ENCODE data around the gene CELF5. TPM values are rescaled to one million over a fixed set of nuclear protein-coding genes. Genes with fewer than 3 reads are reported as not detected.

Gene CELF5
- total RNA-seq, 1 experiment from 2014 or later, result 1.2 TPM

- CTCF ChIA-PET, result interaction anchor here (0.6 kb wide), 2 partner anchors 44 to 200 kb away, joined by 5 to 11 read pairs; no protein-coding TSS in a partner anchor
- no peak overlapping the region for H3K27ac ChIP-seq (ENCODE audit: low read length)
- no TSS peak for BruUV-seq (replicated peaks)
- no peaks in the 10 kb centered on the region for H3K27me3 ChIP-seq (ENCODE audit: control insufficient read depth, insufficient read depth, low read length)
- no peaks in the 10 kb centered on the region for H3K9me3 ChIP-seq (ENCODE audit: control insufficient read depth, insufficient read depth, low read depth, low read length)
- H3K36me3 ChIP-seq (ENCODE audit: control insufficient read depth, insufficient read depth, low read length), result no peaks in the 10 kb centered on the region
- DNase-seq (ENCODE audit: low read depth, low spot score) (no peak), ATAC-seq (no peak)
- peaks cover 3% of the 10 kb centered on the region; the same call in 1 of the 2 replicates for H3K4me1 ChIP-seq (ENCODE audit: control insufficient read depth, insufficient read depth, low read length)
- TF ChIP-seq, protein P1, sequence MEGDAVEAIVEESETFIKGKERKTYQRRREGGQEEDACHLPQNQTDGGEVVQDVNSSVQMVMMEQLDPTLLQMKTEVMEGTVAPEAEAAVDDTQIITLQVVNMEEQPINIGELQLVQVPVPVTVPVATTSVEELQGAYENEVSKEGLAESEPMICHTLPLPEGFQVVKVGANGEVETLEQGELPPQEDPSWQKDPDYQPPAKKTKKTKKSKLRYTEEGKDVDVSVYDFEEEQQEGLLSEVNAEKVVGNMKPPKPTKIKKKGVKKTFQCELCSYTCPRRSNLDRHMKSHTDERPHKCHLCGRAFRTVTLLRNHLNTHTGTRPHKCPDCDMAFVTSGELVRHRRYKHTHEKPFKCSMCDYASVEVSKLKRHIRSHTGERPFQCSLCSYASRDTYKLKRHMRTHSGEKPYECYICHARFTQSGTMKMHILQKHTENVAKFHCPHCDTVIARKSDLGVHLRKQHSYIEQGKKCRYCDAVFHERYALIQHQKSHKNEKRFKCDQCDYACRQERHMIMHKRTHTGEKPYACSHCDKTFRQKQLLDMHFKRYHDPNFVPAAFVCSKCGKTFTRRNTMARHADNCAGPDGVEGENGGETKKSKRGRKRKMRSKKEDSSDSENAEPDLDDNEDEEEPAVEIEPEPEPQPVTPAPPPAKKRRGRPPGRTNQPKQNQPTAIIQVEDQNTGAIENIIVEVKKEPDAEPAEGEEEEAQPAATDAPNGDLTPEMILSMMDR (IDR thresholded peaks at IDR 0.05), result no peak
- no peak for TF ChIP-seq POLR2AphosphoS5 (IDR thresholded peaks at IDR 0.05; ENCODE audit: low read depth, low read length)
- no peak for TF ChIP-seq TCF7L2 (IDR thresholded peaks at IDR 0.05; ENCODE audit: low read depth, low read length)
- TF ChIP-seq, protein P2, sequence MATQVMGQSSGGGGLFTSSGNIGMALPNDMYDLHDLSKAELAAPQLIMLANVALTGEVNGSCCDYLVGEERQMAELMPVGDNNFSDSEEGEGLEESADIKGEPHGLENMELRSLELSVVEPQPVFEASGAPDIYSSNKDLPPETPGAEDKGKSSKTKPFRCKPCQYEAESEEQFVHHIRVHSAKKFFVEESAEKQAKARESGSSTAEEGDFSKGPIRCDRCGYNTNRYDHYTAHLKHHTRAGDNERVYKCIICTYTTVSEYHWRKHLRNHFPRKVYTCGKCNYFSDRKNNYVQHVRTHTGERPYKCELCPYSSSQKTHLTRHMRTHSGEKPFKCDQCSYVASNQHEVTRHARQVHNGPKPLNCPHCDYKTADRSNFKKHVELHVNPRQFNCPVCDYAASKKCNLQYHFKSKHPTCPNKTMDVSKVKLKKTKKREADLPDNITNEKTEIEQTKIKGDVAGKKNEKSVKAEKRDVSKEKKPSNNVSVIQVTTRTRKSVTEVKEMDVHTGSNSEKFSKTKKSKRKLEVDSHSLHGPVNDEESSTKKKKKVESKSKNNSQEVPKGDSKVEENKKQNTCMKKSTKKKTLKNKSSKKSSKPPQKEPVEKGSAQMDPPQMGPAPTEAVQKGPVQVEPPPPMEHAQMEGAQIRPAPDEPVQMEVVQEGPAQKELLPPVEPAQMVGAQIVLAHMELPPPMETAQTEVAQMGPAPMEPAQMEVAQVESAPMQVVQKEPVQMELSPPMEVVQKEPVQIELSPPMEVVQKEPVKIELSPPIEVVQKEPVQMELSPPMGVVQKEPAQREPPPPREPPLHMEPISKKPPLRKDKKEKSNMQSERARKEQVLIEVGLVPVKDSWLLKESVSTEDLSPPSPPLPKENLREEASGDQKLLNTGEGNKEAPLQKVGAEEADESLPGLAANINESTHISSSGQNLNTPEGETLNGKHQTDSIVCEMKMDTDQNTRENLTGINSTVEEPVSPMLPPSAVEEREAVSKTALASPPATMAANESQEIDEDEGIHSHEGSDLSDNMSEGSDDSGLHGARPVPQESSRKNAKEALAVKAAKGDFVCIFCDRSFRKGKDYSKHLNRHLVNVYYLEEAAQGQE (IDR thresholded peaks at IDR 0.05; ENCODE audit: insufficient read depth in 1 of 2, low read depth in 2 of 2, low read length in 1 of 2), result no peak
- no peak for TF ChIP-seq SIN3A (IDR thresholded peaks at IDR 0.05; ENCODE audit: borderline replicate concordance, insufficient read depth, low read depth, low read length)
- intact Hi-C loops (cut with micrococcal nuclease; ENCODE audit: unreplicated experiment), result no loop called here
- POLR2A ChIA-PET, result interaction anchor here (0.6 kb wide), 1 partner anchor 221 kb away, joined by 6 read pairs; the partner anchor contains the start of gene DOHH
- in situ Hi-C loops (cut with HindIII; ENCODE audit: low pct_unique_long_range_greater_than_20kb, low sequenced_read_pairs), result no loop called here
- H3K4me3 ChIP-seq (ENCODE audit: low read depth in 2 of 2, low read length in 2 of 2), result no peak overlapping the region
Measured at GRCh38 chr19:3279306-3279705, 54.8 kb downstream of the CELF5 start.

DNA sequence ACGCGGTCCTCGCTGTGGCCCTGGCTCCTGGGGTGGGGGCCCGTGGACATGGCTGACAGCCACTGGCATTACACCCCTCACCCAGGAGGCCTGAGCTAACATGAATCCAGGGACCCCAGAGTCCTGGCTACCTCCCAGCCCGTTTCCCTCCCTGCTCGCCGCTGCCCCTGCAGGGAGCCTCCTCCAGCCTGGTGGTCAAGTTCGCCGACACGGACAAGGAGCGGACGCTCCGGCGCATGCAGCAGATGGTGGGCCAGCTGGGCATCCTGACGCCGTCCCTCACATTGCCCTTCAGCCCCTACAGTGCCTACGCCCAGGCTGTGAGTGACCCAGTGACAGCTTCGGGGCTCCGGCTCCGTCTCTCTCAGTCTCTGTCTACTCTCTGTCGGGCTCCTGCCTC, 56.6 kb downstream of the CELF5 start:
- CTCF ChIA-PET, result no interaction called here

More for the DNA sequence above, 56.6 kb downstream of the CELF5 start:
- H3K9me3 ChIP-seq (ENCODE audit: control insufficient read depth, insufficient read depth, low read depth, low read length), result no peaks in the 10 kb centered on the region
- H3K4me3 ChIP-seq (ENCODE audit: low read depth in 2 of 2, low read length in 2 of 2), result no peak overlapping the region
- no peaks in the 10 kb centered on the region for H3K27me3 ChIP-seq (ENCODE audit: control insufficient read depth, insufficient read depth, low read length)
- no peak for DNase-seq (ENCODE audit: low read depth, low spot score)
- no peaks in the 10 kb centered on the region for H3K36me3 ChIP-seq (ENCODE audit: control insufficient read depth, insufficient read depth, low read length)
- in situ Hi-C loops (cut with HindIII; ENCODE audit: low pct_unique_long_range_greater_than_20kb, low sequenced_read_pairs), result no loop called here
- no TSS peak for BruUV-seq (replicated peaks)
- POLR2A ChIA-PET, result no interaction called here
- intact Hi-C loops (cut with micrococcal nuclease; ENCODE audit: unreplicated experiment), result no loop called here
- H3K27ac ChIP-seq (ENCODE audit: low read length), result no peak overlapping the region
- no peak for ATAC-seq
- no peaks in the 10 kb centered on the region for H3K4me1 ChIP-seq (ENCODE audit: control insufficient read depth, insufficient read depth, low read length)
- TF ChIP-seq, protein P2 (IDR thresholded peaks at IDR 0.05; ENCODE audit: insufficient read depth in 1 of 2, low read depth in 2 of 2, low read length in 1 of 2), result no peak
- TF ChIP-seq TCF7L2 (IDR thresholded peaks at IDR 0.05; ENCODE audit: low read depth, low read length) (no peak), SIN3A (IDR thresholded peaks at IDR 0.05; ENCODE audit: borderline replicate concordance, insufficient read depth, low read depth, low read length) (no peak), POLR2AphosphoS5 (IDR thresholded peaks at IDR 0.05; ENCODE audit: low read depth, low read length) (no peak)
- TF ChIP-seq, protein P1 (IDR thresholded peaks at IDR 0.05), result no peak
